Testis (tissue), 2 donors: Measurements from ENCODE around the gene WWC2.

ENCODE experiments used
- POLR2A ChIP-seq: fragments of 450-650 bp; IDR thresholded peaks from one replicate; pipeline ENCODE4 v1.6.1; 2017; ENCODE audit warnings: antibody characterized with exemption, mild to moderate bottlenecking, moderate library complexity
- TF ChIP-seq, protein P1 (sequence below), 3 experiments: fragments of 450-650 bp in 2 of 3; fragments of 200-600 bp in 1 of 3; sonication (generic) in 1 of 3; IDR thresholded peaks; one replicate each; pipeline ENCODE4 v1.5.1; 2016 to 2019; ENCODE audit warnings: antibody characterized with exemption in 3 of 3, mild to moderate bottlenecking in 2 of 3, moderate library complexity in 1 of 3

DNA sequence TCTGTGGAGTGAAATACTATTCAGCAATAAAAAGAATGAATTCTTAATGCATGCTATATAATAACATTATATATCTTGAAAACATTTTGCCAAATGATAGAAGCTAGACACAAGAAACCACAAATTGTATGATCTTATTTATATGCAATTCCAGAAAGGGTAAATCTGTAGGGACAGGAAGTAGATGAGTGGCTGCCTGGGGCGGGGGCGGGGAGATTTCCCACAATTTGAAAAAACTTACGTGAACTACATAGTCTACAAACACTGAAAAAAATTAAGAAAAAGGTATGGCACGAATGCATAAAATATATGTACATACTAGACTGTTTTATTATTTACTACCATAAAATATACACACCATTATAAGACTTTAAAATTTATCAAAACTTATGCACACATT lies 81.6 kb downstream of the WWC2 start:
- no peak for TF ChIP-seq POLR2A
- TF ChIP-seq, protein P1, sequence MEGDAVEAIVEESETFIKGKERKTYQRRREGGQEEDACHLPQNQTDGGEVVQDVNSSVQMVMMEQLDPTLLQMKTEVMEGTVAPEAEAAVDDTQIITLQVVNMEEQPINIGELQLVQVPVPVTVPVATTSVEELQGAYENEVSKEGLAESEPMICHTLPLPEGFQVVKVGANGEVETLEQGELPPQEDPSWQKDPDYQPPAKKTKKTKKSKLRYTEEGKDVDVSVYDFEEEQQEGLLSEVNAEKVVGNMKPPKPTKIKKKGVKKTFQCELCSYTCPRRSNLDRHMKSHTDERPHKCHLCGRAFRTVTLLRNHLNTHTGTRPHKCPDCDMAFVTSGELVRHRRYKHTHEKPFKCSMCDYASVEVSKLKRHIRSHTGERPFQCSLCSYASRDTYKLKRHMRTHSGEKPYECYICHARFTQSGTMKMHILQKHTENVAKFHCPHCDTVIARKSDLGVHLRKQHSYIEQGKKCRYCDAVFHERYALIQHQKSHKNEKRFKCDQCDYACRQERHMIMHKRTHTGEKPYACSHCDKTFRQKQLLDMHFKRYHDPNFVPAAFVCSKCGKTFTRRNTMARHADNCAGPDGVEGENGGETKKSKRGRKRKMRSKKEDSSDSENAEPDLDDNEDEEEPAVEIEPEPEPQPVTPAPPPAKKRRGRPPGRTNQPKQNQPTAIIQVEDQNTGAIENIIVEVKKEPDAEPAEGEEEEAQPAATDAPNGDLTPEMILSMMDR (IDR thresholded peaks at IDR 0.05) = no peak
